ENCODE measurements around the gene PRSS53. TPM values are rescaled to one million over a fixed set of nuclear protein-coding genes. Genes with fewer than 3 reads are reported as not detected.

PRSS53 gene
- total RNA-seq, 1 experiment from 2014 or later, result 2.8 TPM

DNA sequence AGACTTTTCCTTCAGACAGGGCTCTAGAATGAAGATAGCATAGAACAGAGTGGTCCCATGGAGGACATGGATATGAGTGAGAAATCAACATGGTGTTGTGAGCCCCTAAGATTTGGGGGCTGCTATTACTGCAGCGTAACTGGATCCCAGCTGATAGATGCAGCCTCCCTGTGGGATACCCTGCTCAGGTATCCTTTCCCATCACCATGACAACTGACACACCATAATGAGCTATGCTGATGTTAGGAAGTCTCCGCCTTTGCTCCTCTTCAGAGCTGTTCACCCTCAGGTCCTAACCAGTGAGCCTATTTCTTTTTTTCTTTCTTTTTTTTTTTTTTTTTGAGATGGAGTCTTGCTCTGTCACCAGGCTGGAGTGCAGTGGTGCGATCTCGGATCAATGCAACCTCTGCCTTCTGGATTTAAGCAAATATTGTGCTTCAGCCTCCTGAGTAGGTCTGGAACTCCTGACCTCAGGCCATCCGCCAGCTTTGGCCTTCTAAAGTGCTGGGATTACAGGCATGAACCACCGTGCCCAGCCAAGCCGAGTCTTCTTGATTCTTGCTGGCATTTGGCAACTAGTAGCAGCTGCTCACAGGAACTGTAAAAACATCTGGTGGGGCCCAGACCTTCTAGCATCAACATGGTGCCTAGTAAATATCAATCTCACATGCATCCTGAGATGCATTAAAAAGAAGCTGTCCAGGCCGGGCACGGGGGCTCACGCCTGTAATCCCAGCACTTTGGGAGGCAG is 38.3 kb downstream of the PRSS53 start:
- H2AK5ac ChIP-seq (ENCODE audit: insufficient read length, low read length), result no peak overlapping the region
- H3K4ac ChIP-seq (ENCODE audit: low read depth, low read length), result no peak overlapping the region
- H3K9me3 ChIP-seq (ENCODE audit: control insufficient read depth, low read depth, low read length), result no peaks in the 10 kb centered on the region
- no peaks in the 10 kb centered on the region for H3K4me1 ChIP-seq (ENCODE audit: insufficient read depth, low read length)
- no peak for DNase-seq
- no peak overlapping the region for H2BK5ac ChIP-seq (ENCODE audit: insufficient read length, low read length)
- no peak overlapping the region for H2AFZ ChIP-seq (ENCODE audit: low read length)
- no peak overlapping the region for H3K23ac ChIP-seq (ENCODE audit: insufficient read length, low read depth, low read length)
- TF ChIP-seq, protein P1, sequence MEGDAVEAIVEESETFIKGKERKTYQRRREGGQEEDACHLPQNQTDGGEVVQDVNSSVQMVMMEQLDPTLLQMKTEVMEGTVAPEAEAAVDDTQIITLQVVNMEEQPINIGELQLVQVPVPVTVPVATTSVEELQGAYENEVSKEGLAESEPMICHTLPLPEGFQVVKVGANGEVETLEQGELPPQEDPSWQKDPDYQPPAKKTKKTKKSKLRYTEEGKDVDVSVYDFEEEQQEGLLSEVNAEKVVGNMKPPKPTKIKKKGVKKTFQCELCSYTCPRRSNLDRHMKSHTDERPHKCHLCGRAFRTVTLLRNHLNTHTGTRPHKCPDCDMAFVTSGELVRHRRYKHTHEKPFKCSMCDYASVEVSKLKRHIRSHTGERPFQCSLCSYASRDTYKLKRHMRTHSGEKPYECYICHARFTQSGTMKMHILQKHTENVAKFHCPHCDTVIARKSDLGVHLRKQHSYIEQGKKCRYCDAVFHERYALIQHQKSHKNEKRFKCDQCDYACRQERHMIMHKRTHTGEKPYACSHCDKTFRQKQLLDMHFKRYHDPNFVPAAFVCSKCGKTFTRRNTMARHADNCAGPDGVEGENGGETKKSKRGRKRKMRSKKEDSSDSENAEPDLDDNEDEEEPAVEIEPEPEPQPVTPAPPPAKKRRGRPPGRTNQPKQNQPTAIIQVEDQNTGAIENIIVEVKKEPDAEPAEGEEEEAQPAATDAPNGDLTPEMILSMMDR (conservative IDR thresholded peaks at IDR 0.05), result no peak
- no peak overlapping the region for H3K27ac ChIP-seq (ENCODE audit: insufficient read length, low read depth, low read length)
- H2BK12ac ChIP-seq (ENCODE audit: insufficient read length, low read depth, low read length), result no peak overlapping the region
- no peaks in the 10 kb centered on the region for H3K27me3 ChIP-seq (ENCODE audit: insufficient read depth, low read length)
- H2BK20ac ChIP-seq (ENCODE audit: low read depth, low read length, poor library complexity, severe bottlenecking), result no peak overlapping the region
- H2BK15ac ChIP-seq (ENCODE audit: low read depth, low read length), result no peak overlapping the region
- H3T11ph ChIP-seq (ENCODE audit: low read length), result no peak overlapping the region
- H4K8ac ChIP-seq (replicated peaks; ENCODE audit: insufficient read length, low read depth, low read length), result no peak overlapping the region
- no peak overlapping the region for H3K9ac ChIP-seq (ENCODE audit: extremely low read depth, insufficient read length, low read length)
- Mint-ChIP-seq H3K36me3 (ENCODE audit: insufficient read depth in 1 of 3, low read depth in 3 of 3) (no peaks in the 10 kb centered on the region), H3K4me3 (no peak overlapping the region; a peak in 1 of 5 replicates), H3K9me3 (no peaks in the 10 kb centered on the region), H3K27ac (no peak overlapping the region), H3K4me1 (peaks cover 12 to 18% of the 10 kb centered on the region in 2 experiments), H3K27me3 (ENCODE audit: low read depth) (peaks cover 6% of the 10 kb centered on the region)
- H4K20me1 ChIP-seq (ENCODE audit: control insufficient read depth, insufficient read depth, insufficient read length), result no peaks in the 10 kb centered on the region
- no peak overlapping the region for H4K91ac ChIP-seq (ENCODE audit: insufficient read length, low read depth, low read length)
- no peak overlapping the region for H3K4me2 ChIP-seq (ENCODE audit: insufficient read depth, insufficient read length, low read length)
- no peak overlapping the region for H3K18ac ChIP-seq (ENCODE audit: insufficient read length, low read depth, low read length)
- no peaks in the 10 kb centered on the region for H3K79me1 ChIP-seq (ENCODE audit: insufficient read depth, low read depth, low read length, poor library complexity, severe bottlenecking)
- H4K5ac ChIP-seq (ENCODE audit: insufficient read length, low read depth, low read length), result no peak overlapping the region
- H3K56ac ChIP-seq (ENCODE audit: insufficient read length, low read depth, low read length), result no peak overlapping the region
- no peaks in the 10 kb centered on the region for H3K79me2 ChIP-seq (ENCODE audit: insufficient read depth, low read length)
- no peak overlapping the region for H2BK120ac ChIP-seq (ENCODE audit: low read depth, low read length, poor library complexity, severe bottlenecking)
- H3K14ac ChIP-seq (ENCODE audit: insufficient read depth, low read length), result no peak overlapping the region
- no peaks in the 10 kb centered on the region for H3K23me2 ChIP-seq (ENCODE audit: insufficient read length, low read depth, low read length, poor library complexity, severe bottlenecking)
- WGBS (ENCODE audit: extremely low coverage, insufficient read length, low lambda C conversion rate), result no CpG with 5 or more reads among the region's 10 CpGs

Measured in H9 (cell line).